ENCODE data around the gene SLC25A14.

DNA sequence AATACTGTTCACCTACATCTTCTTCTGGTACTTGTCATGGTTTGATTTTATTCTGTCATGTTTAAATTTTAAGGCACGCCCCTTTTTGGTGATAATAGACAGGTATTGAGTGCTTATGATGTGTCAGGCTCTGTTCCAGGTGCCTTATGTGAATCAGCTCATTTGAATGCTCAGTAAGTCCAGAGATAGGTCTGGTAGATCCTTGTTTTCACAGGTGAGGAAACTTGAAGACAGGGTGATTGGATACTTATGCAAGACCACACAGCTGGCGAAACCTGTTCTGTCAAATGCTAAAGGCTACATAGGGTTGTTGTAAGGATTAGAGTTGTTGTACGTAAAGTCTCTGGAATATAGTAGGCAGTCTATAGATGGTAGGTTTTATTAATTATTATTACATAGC, 9.6 kb upstream of the SLC25A14 start:
- TF ChIP-seq, protein P1, sequence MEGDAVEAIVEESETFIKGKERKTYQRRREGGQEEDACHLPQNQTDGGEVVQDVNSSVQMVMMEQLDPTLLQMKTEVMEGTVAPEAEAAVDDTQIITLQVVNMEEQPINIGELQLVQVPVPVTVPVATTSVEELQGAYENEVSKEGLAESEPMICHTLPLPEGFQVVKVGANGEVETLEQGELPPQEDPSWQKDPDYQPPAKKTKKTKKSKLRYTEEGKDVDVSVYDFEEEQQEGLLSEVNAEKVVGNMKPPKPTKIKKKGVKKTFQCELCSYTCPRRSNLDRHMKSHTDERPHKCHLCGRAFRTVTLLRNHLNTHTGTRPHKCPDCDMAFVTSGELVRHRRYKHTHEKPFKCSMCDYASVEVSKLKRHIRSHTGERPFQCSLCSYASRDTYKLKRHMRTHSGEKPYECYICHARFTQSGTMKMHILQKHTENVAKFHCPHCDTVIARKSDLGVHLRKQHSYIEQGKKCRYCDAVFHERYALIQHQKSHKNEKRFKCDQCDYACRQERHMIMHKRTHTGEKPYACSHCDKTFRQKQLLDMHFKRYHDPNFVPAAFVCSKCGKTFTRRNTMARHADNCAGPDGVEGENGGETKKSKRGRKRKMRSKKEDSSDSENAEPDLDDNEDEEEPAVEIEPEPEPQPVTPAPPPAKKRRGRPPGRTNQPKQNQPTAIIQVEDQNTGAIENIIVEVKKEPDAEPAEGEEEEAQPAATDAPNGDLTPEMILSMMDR (IDR thresholded peaks at IDR 0.05), result no peak
- TF ChIP-seq POLR2AphosphoS5 (IDR thresholded peaks at IDR 0.05) (no peak), EP300 (IDR thresholded peaks at IDR 0.05) (no peak)
